ENCODE results near the gene LYZL1.
"Not testable (repeated sequence)": the region's sequence is repeated elsewhere in the genome, so short reads cannot be mapped to it uniquely, and the experiment has no call there.

Gene LYZL1

DNA sequence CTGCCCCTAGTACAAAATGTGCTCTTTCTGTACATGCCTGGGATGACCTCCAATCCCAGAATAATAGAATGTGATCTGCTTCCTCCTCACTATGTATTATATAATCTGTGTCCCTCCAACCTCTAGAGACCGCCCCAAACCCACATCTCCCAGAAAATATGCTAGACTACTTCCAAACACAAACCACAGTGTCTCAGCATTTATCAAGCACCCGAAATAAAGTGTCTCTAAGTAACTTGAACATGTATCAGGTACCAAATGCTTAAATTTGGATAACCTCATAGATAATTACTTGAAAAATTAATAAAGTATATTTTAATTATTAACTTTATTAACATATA, 16.1 kb downstream of the LYZL1 start:
- H3K4me3 ChIP-seq (ENCODE audit: low read depth, low read length), result no peak overlapping the region
- TF ChIP-seq, protein P1, sequence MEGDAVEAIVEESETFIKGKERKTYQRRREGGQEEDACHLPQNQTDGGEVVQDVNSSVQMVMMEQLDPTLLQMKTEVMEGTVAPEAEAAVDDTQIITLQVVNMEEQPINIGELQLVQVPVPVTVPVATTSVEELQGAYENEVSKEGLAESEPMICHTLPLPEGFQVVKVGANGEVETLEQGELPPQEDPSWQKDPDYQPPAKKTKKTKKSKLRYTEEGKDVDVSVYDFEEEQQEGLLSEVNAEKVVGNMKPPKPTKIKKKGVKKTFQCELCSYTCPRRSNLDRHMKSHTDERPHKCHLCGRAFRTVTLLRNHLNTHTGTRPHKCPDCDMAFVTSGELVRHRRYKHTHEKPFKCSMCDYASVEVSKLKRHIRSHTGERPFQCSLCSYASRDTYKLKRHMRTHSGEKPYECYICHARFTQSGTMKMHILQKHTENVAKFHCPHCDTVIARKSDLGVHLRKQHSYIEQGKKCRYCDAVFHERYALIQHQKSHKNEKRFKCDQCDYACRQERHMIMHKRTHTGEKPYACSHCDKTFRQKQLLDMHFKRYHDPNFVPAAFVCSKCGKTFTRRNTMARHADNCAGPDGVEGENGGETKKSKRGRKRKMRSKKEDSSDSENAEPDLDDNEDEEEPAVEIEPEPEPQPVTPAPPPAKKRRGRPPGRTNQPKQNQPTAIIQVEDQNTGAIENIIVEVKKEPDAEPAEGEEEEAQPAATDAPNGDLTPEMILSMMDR (IDR thresholded peaks at IDR 0.05; ENCODE audit: borderline replicate concordance, insufficient read depth, low read depth, low read length), result no peak

DNA sequence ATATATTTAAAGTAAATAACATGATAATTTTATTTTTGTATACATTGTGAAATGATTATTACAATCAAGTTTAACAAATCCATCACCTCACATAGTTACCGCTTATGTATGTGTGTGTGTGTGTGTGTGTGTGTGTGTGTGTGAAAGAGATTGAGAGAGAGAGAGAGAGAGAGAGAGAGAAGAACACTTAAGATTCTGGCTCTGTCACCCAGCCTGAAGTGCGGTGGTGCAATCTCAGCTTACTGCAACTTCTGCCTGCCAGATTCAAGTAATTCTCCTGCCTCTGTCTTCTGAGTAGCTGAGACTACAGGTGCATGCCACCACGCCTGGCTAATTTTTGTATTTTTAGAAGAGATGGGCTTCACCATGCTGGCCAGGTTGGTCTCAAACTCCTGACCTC, 17.8 kb downstream of the LYZL1 start:
- H3K4me3 ChIP-seq (ENCODE audit: low read depth, low read length), result no peak overlapping the region
- TF ChIP-seq, protein P1 (IDR thresholded peaks at IDR 0.05; ENCODE audit: borderline replicate concordance, insufficient read depth, low read depth, low read length), result no peak

DNA sequence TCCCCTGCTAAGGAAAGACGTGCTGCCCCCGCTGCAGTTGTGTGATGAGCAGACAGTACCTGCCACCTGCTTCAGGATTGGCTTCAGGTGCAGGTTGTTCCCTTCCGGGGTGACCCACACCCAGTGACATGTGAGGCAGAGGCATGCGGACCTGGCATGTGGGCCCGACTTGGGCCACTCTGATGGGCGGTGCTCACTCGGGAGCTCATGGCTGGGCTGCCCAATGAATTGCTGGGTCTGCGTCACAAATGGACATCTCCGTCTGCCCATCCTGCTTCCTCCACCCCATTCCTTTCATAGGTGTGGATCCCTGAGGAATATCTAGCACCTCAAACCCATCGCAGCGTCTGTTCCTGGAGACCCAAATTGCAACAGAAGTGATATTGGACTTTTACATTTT, 19.3 kb downstream of the LYZL1 start:
- H3K4me3 ChIP-seq (ENCODE audit: low read depth, low read length), result not testable (repeated sequence)

DNA sequence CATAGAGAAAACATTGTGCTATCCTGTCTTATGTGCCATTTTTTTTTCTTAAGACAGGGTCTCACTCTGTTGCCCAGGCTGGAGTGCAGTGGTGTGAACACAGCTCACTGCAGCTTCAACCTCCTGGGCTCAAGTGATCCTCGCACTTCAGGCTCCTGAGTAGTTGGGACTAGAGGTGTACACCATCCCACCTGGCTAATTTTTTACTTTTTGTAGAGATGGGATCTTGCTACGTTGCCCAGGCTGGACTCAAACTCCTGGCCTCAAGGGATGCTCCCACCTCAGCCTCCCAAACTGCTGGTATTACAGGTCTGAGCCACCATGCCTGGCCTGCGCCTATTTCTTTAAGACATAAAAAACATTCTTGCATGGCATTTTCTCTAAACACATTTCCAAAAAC, 20.6 kb downstream of the LYZL1 start:
- TF ChIP-seq, protein P1 (IDR thresholded peaks at IDR 0.05; ENCODE audit: borderline replicate concordance, insufficient read depth, low read depth, low read length), result no peak
- H3K4me3 ChIP-seq (ENCODE audit: low read depth, low read length), result no peak overlapping the region

DNA sequence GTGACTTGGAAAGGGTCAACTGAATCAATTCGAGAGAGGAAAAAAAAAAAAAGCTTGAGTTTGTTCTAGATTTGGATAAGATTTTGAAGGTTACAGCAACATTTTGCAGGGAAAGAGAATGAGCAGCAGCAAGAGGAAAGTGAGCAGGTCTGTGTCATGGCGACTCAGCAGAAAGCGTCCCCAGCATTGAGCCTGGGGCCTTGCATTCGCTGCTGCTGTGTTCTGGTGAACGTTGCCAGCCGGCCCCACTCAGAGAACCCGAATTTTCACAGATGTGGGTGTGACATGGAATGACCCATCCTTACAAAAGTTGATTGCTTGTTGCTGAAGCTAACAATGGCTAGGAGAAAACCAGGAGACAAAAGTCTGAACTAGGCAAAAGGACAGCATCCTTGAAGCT, 21.6 kb downstream of the LYZL1 start:
- H3K4me3 ChIP-seq (ENCODE audit: low read depth, low read length), result not testable (repeated sequence)

DNA sequence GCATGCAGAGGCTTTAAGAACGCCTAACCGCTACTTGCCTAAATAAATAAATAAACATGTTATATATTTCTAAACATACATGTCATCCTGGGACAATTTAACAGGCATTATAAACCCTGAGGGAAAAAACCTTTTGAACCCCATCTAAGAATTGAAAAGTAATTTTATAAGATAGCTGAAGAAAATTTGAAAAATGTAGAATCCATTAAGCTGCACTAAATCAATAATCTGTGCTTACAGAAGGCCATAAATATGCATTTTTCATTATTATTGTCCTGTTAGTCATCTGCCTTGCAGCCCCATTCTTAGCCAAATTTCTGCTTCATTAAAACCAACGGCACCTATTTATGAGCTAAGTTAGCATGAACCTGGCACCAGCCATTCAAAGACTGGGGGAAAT, 24.2 kb downstream of the LYZL1 start:
- TF ChIP-seq, protein P1 (IDR thresholded peaks at IDR 0.05; ENCODE audit: borderline replicate concordance, insufficient read depth, low read depth, low read length), result no peak
- no peak overlapping the region for H3K4me3 ChIP-seq (ENCODE audit: low read depth, low read length)

DNA sequence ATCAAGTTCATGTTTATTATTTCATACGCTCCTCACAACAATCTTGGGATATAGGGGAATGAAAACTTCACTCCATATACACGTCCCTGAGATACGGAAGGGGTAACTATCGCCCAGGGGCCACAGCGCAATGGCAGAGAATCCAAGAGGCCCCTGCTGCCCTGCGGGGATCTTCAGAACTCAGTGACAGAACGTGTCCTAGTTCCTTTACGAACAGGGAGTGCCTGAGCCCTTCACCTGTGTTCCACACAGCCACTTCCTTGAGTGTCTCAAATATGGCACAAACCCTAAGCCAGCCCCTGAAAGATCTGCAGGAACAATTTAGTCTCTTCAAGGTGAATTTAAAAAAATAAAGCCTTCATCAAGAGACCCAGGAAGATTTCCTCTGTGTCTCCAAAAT, 25.9 kb downstream of the LYZL1 start:
- H3K4me3 ChIP-seq (ENCODE audit: low read depth, low read length), result no peak overlapping the region
- TF ChIP-seq, protein P1 (IDR thresholded peaks at IDR 0.05; ENCODE audit: borderline replicate concordance, insufficient read depth, low read depth, low read length), result no peak

DNA sequence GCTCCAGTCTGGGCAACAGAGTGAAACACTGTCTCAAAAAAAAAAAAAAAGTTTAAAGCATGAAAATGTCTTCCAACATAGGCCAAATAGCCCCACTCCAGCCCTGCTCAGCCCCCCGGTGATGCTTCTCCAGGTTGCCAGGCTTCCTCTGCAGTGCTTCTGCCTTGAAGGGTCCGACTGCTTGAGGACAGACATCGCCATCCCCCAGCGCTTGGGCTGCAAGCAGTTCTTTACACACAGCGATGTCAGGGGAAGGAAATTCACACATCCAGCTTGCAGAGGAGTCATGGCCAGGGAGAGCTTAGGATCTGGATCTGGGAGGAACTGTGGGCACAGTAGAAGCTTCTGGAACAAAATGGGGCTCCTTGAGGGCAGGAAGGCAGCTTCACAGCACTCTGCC, 26.9 kb downstream of the LYZL1 start:
- H3K4me3 ChIP-seq (ENCODE audit: low read depth, low read length), result no peak overlapping the region
- TF ChIP-seq, protein P1 (IDR thresholded peaks at IDR 0.05; ENCODE audit: borderline replicate concordance, insufficient read depth, low read depth, low read length), result no peak

All from GM12875 (cell line).